ENCODE results near the gene SCP2. TPM values are rescaled to one million over a fixed set of nuclear protein-coding genes. Genes with fewer than 3 reads are reported as not detected.

Gene SCP2
- total RNA-seq, 1 donor from 2014 or later = 26.3 TPM

GRCh38 chr1:53068314-53069099 lies 141.4 kb downstream of the SCP2 start:
- TF ChIP-seq CTCF (IDR thresholded peaks at IDR 0.05) = no peak
- H3K4me3 ChIP-seq = no peak overlapping the region
- no peak overlapping the region for H3K27ac ChIP-seq
- no peaks in the 10 kb centered on the region for H3K4me1 ChIP-seq
- intact Hi-C loops (cut with DNase I) = no loop called here
- DNase-seq (ENCODE audit: low spot score in 2 of 2) = no peak
- H3K9me3 ChIP-seq = no peaks in the 10 kb centered on the region
- no peaks in the 10 kb centered on the region for H3K36me3 ChIP-seq
- H3K27me3 ChIP-seq = no peaks in the 10 kb centered on the region

- Histone ChIP-seq H3K27me3 (no peaks in the 10 kb centered on the region), H3K36me3 (no peaks in the 10 kb centered on the region), H3K9me3 (no peaks in the 10 kb centered on the region), H3K4me3 (no peak overlapping the region), H3K4me1 (no peaks in the 10 kb centered on the region), H3K27ac (no peak overlapping the region)
- TF ChIP-seq CTCF (IDR thresholded peaks at IDR 0.05) = no peak
- intact Hi-C loops (cut with DNase I) = no loop called here
- no peak for DNase-seq (ENCODE audit: low spot score in 2 of 2)
Observed at GRCh38 chr1:53069265-53069662, 142.2 kb downstream of the SCP2 start.

GRCh38 chr1:53069663-53070327 lies 142.7 kb downstream of the SCP2 start:
- no peaks in the 10 kb centered on the region for H3K27me3 ChIP-seq
- no peak for TF ChIP-seq CTCF (IDR thresholded peaks at IDR 0.05)
- intact Hi-C loops (cut with DNase I) = no loop called here
- no peaks in the 10 kb centered on the region for H3K9me3 ChIP-seq
- H3K36me3 ChIP-seq = no peaks in the 10 kb centered on the region
- H3K4me1 ChIP-seq = no peaks in the 10 kb centered on the region
- H3K4me3 ChIP-seq = no peak overlapping the region
- H3K27ac ChIP-seq = no peak overlapping the region
- peak in 1 of 2 donors; percentile 55 for DNase-seq (ENCODE audit: low spot score in 2 of 2)

- H3K9me3 ChIP-seq = no peaks in the 10 kb centered on the region
- no peaks in the 10 kb centered on the region for H3K4me1 ChIP-seq
- no peaks in the 10 kb centered on the region for H3K36me3 ChIP-seq
- no peaks in the 10 kb centered on the region for H3K27me3 ChIP-seq
- H3K27ac ChIP-seq = no peak overlapping the region
- TF ChIP-seq CTCF (IDR thresholded peaks at IDR 0.05) = no peak
- no peak overlapping the region for H3K4me3 ChIP-seq
- intact Hi-C loops (cut with DNase I) = no loop called here
- DNase-seq (ENCODE audit: low spot score in 2 of 2) = peak in 1 of 2 donors; percentile 2
Observed at GRCh38 chr1:53070621-53071020, 143.5 kb downstream of the SCP2 start.

- intact Hi-C loops (cut with DNase I) = no loop called here
- peak; percentile 4 to 57 for DNase-seq (ENCODE audit: low spot score in 2 of 2)
- no peak for TF ChIP-seq CTCF (IDR thresholded peaks at IDR 0.05)
- no peaks in the 10 kb centered on the region for H3K4me1 ChIP-seq
- H3K27ac ChIP-seq = no peak overlapping the region
- no peaks in the 10 kb centered on the region for H3K36me3 ChIP-seq
- H3K4me3 ChIP-seq = no peak overlapping the region
- no peaks in the 10 kb centered on the region for H3K27me3 ChIP-seq
- no peaks in the 10 kb centered on the region for H3K9me3 ChIP-seq
Observed at GRCh38 chr1:53071167-53071865, 144.2 kb downstream of the SCP2 start.
